ENCODE results near the gene MRPS34. TPM values are rescaled to one million over a fixed set of nuclear protein-coding genes. Genes with fewer than 3 reads are reported as not detected.
"Not testable (repeated sequence)": the region's sequence is repeated elsewhere in the genome, so short reads cannot be mapped to it uniquely, and the experiment has no call there.

MRPS34 gene
- total RNA-seq, result 30.6 TPM

- peak; percentile 71 for DNase-seq
Measured at GRCh38 chr16:1772908-1773702, at the start of gene MRPS34. TSS of gene MRPS34 (minus strand) at chr16:1773134. CDS start at chr16:1773119, 15 bp downstream.

GRCh38 chr16:1821861-1822611, 49.1 kb upstream of the MRPS34 start:
- no peak for DNase-seq

- DNase-seq, result no peak
Measured at GRCh38 chr16:1820946-1821290, 48.0 kb upstream of the MRPS34 start.

- no peak for DNase-seq
Measured at GRCh38 chr16:1820096-1820945, 47.4 kb upstream of the MRPS34 start.

GRCh38 chr16:1819611-1820010, 46.7 kb upstream of the MRPS34 start:
- no peak for DNase-seq

- DNase-seq, result no peak
Measured at GRCh38 chr16:1818873-1819525, 46.1 kb upstream of the MRPS34 start.

- DNase-seq, result no peak
Measured at GRCh38 chr16:1818204-1818872, 45.4 kb upstream of the MRPS34 start.

GRCh38 chr16:1817716-1818115, 44.8 kb upstream of the MRPS34 start:
- DNase-seq, result no peak

- DNase-seq, result no peak
Measured at GRCh38 chr16:1817276-1817589, 44.3 kb upstream of the MRPS34 start.

- no peak for DNase-seq
Measured at GRCh38 chr16:1816396-1817275, 43.7 kb upstream of the MRPS34 start.

- no peak for DNase-seq
Measured at GRCh38 chr16:1815461-1815860, 42.5 kb upstream of the MRPS34 start.

- DNase-seq, result peak; percentile 74
Measured at GRCh38 chr16:1812732-1813163, 39.8 kb upstream of the MRPS34 start.

GRCh38 chr16:1810536-1810935, 37.6 kb upstream of the MRPS34 start:
- no peak for DNase-seq

- DNase-seq, result no peak
Measured at GRCh38 chr16:1810106-1810505, 37.2 kb upstream of the MRPS34 start.

GRCh38 chr16:1809281-1809801, 36.4 kb upstream of the MRPS34 start:
- no peak for DNase-seq

- no peak for DNase-seq
Measured at GRCh38 chr16:1808691-1809090, 35.8 kb upstream of the MRPS34 start.

GRCh38 chr16:1807626-1808025, 34.7 kb upstream of the MRPS34 start:
- no peak for DNase-seq

- no peak for DNase-seq
Measured at GRCh38 chr16:1800701-1801100, 27.8 kb upstream of the MRPS34 start.

GRCh38 chr16:1799263-1799662, 26.3 kb upstream of the MRPS34 start:
- not testable (repeated sequence) for DNase-seq

- no peak for DNase-seq
Measured at GRCh38 chr16:1794908-1795666, 22.2 kb upstream of the MRPS34 start.

Measured in occipital lobe (tissue), 2 donors.